Stimulated activated CD8-positive, alpha-beta memory T cell treated with anti-CD3 and anti-CD28 coated beads, Interleukin-7, amount 100 ng/mL, for 24 hours (primary cell): Measurements from ENCODE around the gene FLYWCH2.
"Not testable (repeated sequence)": the region's sequence is repeated elsewhere in the genome, so short reads cannot be mapped to it uniquely, and the experiment has no call there.

Source experiments
- DNase-seq: peaks from one replicate; pipeline ENCODE4 v3.0.0-alpha.2; 2020; ENCODE audit warnings: low read depth

Gene FLYWCH2

DNA sequence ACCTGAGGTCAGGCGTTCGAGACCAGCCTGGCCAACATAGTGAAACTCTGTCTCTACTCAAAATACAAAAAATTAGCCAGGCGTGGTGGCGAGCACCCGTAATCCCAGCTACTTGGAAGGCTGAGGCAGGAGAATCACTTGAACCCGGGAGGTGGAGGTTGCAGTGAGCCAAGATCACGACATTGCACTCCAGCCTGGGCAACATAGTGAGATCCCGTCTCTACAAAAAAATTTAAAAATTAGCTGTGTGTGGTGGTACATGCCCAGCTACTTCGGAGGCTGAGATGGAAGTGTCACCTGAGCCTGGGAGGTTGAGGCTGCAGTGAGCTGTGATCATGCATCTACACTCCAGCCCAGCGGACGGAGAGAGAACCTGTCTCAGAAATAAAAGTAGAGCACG, 60.7 kb downstream of the FLYWCH2 start:
- not testable (repeated sequence) for DNase-seq

DNA sequence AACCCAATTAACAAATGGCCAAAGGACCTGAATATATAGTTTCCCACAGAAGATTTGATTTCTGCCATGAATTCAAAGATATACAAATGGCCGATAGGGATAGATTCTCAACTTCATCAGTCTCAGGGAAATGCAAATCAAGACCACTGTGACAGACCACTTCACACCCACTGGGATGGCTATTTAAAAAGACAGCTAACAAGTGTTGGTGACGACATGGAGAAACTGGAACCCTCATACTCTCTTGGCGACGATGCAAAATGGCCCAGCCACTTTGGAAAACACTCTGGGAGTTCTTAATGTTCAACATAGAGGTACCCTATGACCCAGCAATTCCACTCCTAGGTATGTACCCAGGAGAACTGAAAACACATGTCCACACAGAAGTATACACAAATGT, 63.6 kb downstream of the FLYWCH2 start:
- DNase-seq = no peak
